Activated CD8-positive, alpha-beta T cell treated with anti-CD3 and anti-CD28 coated beads for 36 hours (primary cell): Measurements from ENCODE around the gene GMPR. TPM values are rescaled to one million over a fixed set of nuclear protein-coding genes. Genes with fewer than 3 reads are reported as not detected.
A peak's percentile ranks its signal among the peaks of the same experiment; 100 is the strongest.
"Not testable (repeated sequence)": the region's sequence is repeated elsewhere in the genome, so short reads cannot be mapped to it uniquely, and the experiment has no call there.

Experiments used
- ATAC-seq: fragments of 200-7000 bp; cut with Tn5 transposase; one replicate; pipeline ENCODE4 v1.10.0; 2021; ENCODE audit warnings: mild to moderate bottlenecking, moderate library complexity
- CTCF ChIA-PET: fragments of 350-600 bp; sonication (Branson Sonifier 250); formaldehyde crosslinking; loops from one replicate; lab custom pipeline; 2021; ENCODE audit warnings: antibody characterized with exemption; lab: Charles Lee
- POLR2A ChIA-PET: fragments of 350-600 bp; sonication (Branson Sonifier 250); formaldehyde crosslinking; loops from one replicate; lab custom pipeline; 2021; ENCODE audit warnings: antibody characterized with exemption; lab: Charles Lee
- DNase-seq: peaks from one replicate; pipeline ENCODE4 v3.0.0-alpha.2; 2020
- H3K27ac Mint-ChIP-seq: one replicate; pipeline ENCODE4 v1.8.0; 2021; ENCODE audit warnings: mild to moderate bottlenecking, mixed read lengths
- H3K27me3 Mint-ChIP-seq: one replicate; pipeline ENCODE4 v1.8.0; 2021; ENCODE audit warnings: mixed read lengths
- H3K36me3 Mint-ChIP-seq: one replicate; pipeline ENCODE4 v1.8.0; 2021; ENCODE audit warnings: low read depth, mixed read lengths
- H3K4me1 Mint-ChIP-seq: one replicate; pipeline ENCODE4 v1.8.0; 2021; ENCODE audit warnings: low read depth, mixed read lengths
- H3K4me3 Mint-ChIP-seq: one replicate; pipeline ENCODE4 v1.8.0; 2021; ENCODE audit warnings: mild to moderate bottlenecking, moderate library complexity, mixed read lengths
- H3K9me3 Mint-ChIP-seq: one replicate; pipeline ENCODE4 v1.8.0; 2021; ENCODE audit warnings: mixed read lengths
- CTCF ChIP-seq: fragments of 200-600 bp; IDR thresholded peaks from one replicate; pipeline ENCODE4 v1.8.0; 2022; ENCODE audit warnings: antibody characterized with exemption, mild to moderate bottlenecking
- intact Hi-C: fragments of 100-400 bp; cut with micrococcal nuclease; formaldehyde crosslinking; loops from one replicate; pipeline ENCODE4 v1.10.0; 2022
- total RNA-seq, 2 experiments: library from RNA; stranded (reverse); gene quantifications; one replicate each; pipeline ENCODE4 v1.2.3, GENCODE V29; 2021

Gene GMPR
- total RNA-seq, 2 experiments from 2014 or later = 0.31 to 0.65 TPM

GRCh38 chr6:16265351-16266341 lies 27.3 kb downstream of the GMPR start:
- TF ChIP-seq CTCF = no peak
- DNase-seq (peak; percentile 14), ATAC-seq (no peak)
- Mint-ChIP-seq H3K27ac (no peak overlapping the region), H3K27me3 (peaks cover 4% of the 10 kb centered on the region), H3K36me3 (no peaks in the 10 kb centered on the region), H3K9me3 (no peaks in the 10 kb centered on the region), H3K4me3 (no peak overlapping the region), H3K4me1 (no peaks in the 10 kb centered on the region)
- POLR2A ChIA-PET = no interaction called here
- CTCF ChIA-PET = interaction anchor here (1.1 to 2.3 kb wide), 3 partner anchors 9 to 20 kb away, joined by 3 to 6 read pairs (median 3); no protein-coding TSS in a partner anchor
- intact Hi-C loops = no loop called here

- Mint-ChIP-seq H3K4me3 (no peak overlapping the region), H3K4me1 (no peaks in the 10 kb centered on the region), H3K27me3 (peaks cover 4% of the 10 kb centered on the region), H3K27ac (no peak overlapping the region), H3K9me3 (no peaks in the 10 kb centered on the region), H3K36me3 (no peaks in the 10 kb centered on the region)
- intact Hi-C loops = no loop called here
- ATAC-seq (no peak), DNase-seq (no peak)
- no peak for TF ChIP-seq CTCF
- ChIA-PET CTCF (interaction anchor here (2.3 kb wide), 1 partner anchor 9 kb away, joined by 6 read pairs; no protein-coding TSS in a partner anchor), POLR2A (no interaction called here)
Measured at GRCh38 chr6:16267428-16268263, 29.3 kb downstream of the GMPR start.

- H3K4me3 Mint-ChIP-seq, intact Hi-C loops, H3K27me3 Mint-ChIP-seq, H3K9me3 Mint-ChIP-seq, H3K27ac Mint-ChIP-seq, DNase-seq, H3K4me1 Mint-ChIP-seq, POLR2A ChIA-PET, H3K36me3 Mint-ChIP-seq, ATAC-seq, CTCF ChIA-PET: not testable (repeated sequence)
Measured at GRCh38 chr6:16269442-16270070, 31.2 kb downstream of the GMPR start.

GRCh38 chr6:16270178-16270794 lies 31.9 kb downstream of the GMPR start:
- no peaks in the 10 kb centered on the region for H3K27me3 Mint-ChIP-seq
- POLR2A ChIA-PET = no interaction called here
- ATAC-seq (no peak), DNase-seq (no peak)
- CTCF ChIA-PET = interaction anchor here (1.3 kb wide), 1 partner anchor 47 kb away, joined by 3 read pairs; no protein-coding TSS in a partner anchor
- peaks cover 3% of the 10 kb centered on the region for H3K4me1 Mint-ChIP-seq
- TF ChIP-seq CTCF = no peak
- H3K36me3 Mint-ChIP-seq = no peaks in the 10 kb centered on the region
- H3K4me3 Mint-ChIP-seq = no peak overlapping the region
- intact Hi-C loops = no loop called here
- H3K27ac Mint-ChIP-seq = no peak overlapping the region
- H3K9me3 Mint-ChIP-seq = no peaks in the 10 kb centered on the region

GRCh38 chr6:16271428-16271827 lies 33.0 kb downstream of the GMPR start:
- H3K4me1 Mint-ChIP-seq = peaks cover 3% of the 10 kb centered on the region

More at GRCh38 chr6:16271428-16271827, 33.0 kb downstream of the GMPR start:
- ChIA-PET POLR2A (no interaction called here), CTCF (interaction anchor here (1.3 kb wide), 1 partner anchor 46 kb away, joined by 3 read pairs; no protein-coding TSS in a partner anchor)
- intact Hi-C loops = no loop called here
- ATAC-seq = no peak
- Mint-ChIP-seq H3K36me3 (no peaks in the 10 kb centered on the region), H3K27ac (no peak overlapping the region), H3K4me3 (no peak overlapping the region), H3K27me3 (no peaks in the 10 kb centered on the region), H3K9me3 (no peaks in the 10 kb centered on the region)
- no peak for DNase-seq
- TF ChIP-seq CTCF = no peak
